ENCODE results near the gene TALDO1.
A peak's percentile ranks its signal among the peaks of the same experiment; 100 is the strongest.

TALDO1 gene

GRCh38 chr11:802693-803466, 55.6 kb downstream of the TALDO1 start:
- no peak overlapping the region for H3K4me3 ChIP-seq (ENCODE audit: control insufficient read depth, low read depth, low read length)
- no peak for DNase-seq (ENCODE audit: low read depth)
- TF ChIP-seq, protein P1, sequence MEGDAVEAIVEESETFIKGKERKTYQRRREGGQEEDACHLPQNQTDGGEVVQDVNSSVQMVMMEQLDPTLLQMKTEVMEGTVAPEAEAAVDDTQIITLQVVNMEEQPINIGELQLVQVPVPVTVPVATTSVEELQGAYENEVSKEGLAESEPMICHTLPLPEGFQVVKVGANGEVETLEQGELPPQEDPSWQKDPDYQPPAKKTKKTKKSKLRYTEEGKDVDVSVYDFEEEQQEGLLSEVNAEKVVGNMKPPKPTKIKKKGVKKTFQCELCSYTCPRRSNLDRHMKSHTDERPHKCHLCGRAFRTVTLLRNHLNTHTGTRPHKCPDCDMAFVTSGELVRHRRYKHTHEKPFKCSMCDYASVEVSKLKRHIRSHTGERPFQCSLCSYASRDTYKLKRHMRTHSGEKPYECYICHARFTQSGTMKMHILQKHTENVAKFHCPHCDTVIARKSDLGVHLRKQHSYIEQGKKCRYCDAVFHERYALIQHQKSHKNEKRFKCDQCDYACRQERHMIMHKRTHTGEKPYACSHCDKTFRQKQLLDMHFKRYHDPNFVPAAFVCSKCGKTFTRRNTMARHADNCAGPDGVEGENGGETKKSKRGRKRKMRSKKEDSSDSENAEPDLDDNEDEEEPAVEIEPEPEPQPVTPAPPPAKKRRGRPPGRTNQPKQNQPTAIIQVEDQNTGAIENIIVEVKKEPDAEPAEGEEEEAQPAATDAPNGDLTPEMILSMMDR (conservative IDR thresholded peaks at IDR 0.05; ENCODE audit: control insufficient read depth, insufficient read depth, low read depth, low read length) = no peak

DNA sequence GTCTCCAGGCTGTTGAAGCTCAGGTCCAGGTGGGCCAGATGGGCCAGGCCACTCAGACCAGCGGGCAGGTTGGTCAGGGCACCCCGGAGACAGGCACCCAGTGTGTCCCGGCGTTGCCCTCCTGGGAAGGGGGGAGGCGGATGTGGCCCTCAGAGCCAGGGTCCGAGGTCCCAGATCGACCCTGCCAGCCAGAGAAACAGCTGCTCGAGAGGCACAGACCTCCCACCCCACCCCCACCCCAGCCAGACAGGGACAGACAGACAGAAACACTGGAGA, 56.1 kb downstream of the TALDO1 start:
- peak overlapping the region; percentile 63 for H3K4me3 ChIP-seq (ENCODE audit: control insufficient read depth, low read depth, low read length)
- TF ChIP-seq, protein P1 (conservative IDR thresholded peaks at IDR 0.05; ENCODE audit: control insufficient read depth, insufficient read depth, low read depth, low read length) = no peak
- DNase-seq (ENCODE audit: low read depth) = no peak

- no peak for DNase-seq (ENCODE audit: low read depth)
- TF ChIP-seq, protein P1 (conservative IDR thresholded peaks at IDR 0.05; ENCODE audit: control insufficient read depth, insufficient read depth, low read depth, low read length) = no peak
- peak overlapping the region; percentile 63 for H3K4me3 ChIP-seq (ENCODE audit: control insufficient read depth, low read depth, low read length)
Observed at GRCh38 chr11:803770-804598, 56.7 kb downstream of the TALDO1 start.

GRCh38 chr11:804599-804964, 57.3 kb downstream of the TALDO1 start:
- TF ChIP-seq, protein P1 (conservative IDR thresholded peaks at IDR 0.05; ENCODE audit: control insufficient read depth, insufficient read depth, low read depth, low read length) = no peak
- no peak for DNase-seq (ENCODE audit: low read depth)
- peak overlapping the region; percentile 63 for H3K4me3 ChIP-seq (ENCODE audit: control insufficient read depth, low read depth, low read length)

DNA sequence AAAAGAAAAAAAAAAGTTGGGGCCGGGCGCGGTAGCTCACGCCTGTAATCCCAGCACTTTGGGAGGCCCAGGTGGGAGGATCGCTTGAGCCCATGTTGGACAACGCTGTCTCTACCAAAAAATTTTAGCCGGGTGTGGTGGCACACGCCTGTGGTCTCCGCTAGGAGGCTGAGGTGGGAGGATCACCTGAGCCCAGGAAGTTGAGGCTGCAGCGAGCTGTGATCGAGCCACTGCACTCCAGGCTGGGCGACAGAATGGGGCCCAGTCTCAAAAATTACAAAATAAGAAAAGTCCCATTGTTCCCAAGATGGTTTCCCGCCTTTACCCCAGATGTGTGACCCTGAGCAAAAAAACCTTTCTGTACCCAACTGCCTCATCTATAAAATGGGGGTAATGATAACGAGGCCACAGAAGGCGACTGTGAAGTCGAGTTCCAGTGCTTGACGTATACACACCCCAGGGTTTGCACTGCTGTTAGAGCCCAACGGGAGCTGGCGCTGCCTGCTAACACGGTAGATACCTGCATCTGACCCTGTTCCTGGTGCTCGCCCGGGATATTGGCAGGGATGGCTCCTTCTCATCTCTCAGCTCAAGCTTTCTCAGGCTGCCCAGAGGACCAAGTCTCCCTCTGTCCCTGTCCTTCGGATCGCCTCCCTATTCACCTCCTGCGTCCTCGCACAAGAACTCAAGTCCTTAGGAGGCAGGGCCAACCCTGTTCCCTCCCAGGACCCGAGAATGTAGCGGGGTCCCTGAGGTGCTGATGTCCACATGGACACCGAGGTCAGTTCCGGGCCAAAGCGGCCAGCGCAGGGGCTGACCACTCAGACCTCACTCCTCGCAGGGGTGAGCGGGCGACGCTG, 61.4 kb downstream of the TALDO1 start:
- peak; percentile 88 for DNase-seq (ENCODE audit: low read depth)
- H3K4me3 ChIP-seq (ENCODE audit: control insufficient read depth, low read depth, low read length) = peak overlapping the region; percentile 92
- TF ChIP-seq, protein P1 (conservative IDR thresholded peaks at IDR 0.05; ENCODE audit: control insufficient read depth, insufficient read depth, low read depth, low read length) = no peak

DNA sequence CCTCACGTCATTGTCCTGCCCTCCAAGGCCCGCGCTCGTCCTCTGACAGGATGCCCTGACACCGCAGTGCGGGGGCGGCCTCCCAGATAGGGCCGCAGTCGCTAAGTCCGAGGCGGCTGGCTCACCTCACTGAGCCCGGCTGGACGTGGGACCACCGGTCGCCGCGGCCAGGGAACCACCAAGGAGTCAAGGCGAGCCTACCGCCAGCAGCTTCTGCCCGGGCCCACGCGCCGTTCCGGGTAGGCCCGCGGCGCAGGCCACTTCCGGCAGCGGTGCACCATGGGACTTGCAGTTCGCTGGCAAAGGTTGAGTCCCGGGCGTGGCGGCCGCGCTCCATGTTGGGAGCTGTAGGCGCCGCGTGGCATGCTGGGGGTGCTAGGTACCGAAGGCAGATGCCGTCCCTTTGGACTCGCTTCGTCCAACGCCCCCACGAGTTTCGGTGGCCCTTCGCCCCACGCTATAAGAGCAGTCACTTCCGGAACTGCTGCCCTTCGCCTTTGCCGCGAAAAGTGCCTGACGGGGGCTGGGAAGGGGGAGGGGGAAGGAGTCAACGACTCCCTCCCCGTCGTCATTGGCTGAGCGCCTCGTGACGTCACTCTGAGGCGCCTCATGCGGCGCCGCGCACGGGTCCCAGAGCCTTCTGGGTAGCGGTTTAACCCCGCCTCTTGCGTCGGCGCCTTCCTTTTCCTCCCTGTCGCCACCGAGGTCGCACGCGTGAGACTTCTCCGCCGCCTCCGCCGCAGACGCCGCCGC, 62.2 kb downstream of the TALDO1 start, which contains the start of gene RPLP2:
TSS of gene RPLP2 (plus strand) at position 681 of the 753 bp plus-strand sequence. CDS start 268 bp downstream, outside the sequence.
- DNase-seq (ENCODE audit: low read depth) = peak; percentile 95
- TF ChIP-seq, protein P1 (conservative IDR thresholded peaks at IDR 0.05; ENCODE audit: control insufficient read depth, insufficient read depth, low read depth, low read length) = no peak
- H3K4me3 ChIP-seq (ENCODE audit: control insufficient read depth, low read depth, low read length) = peak within 1 kb of the TSS; percentile 92

Measured in fibroblast of mammary gland (primary cell).